ENCODE results near the gene FAM8A1. TPM values are rescaled to one million over a fixed set of nuclear protein-coding genes. Genes with fewer than 3 reads are reported as not detected.

FAM8A1 gene
- total and polyA plus RNA-seq, 9 of the 15 experiments (the other 6 are each of a cell fraction or from before 2014, with no cell fraction given), result 4.9 to 23.6 (median 14.2) TPM

- TF ChIP-seq, protein P1, sequence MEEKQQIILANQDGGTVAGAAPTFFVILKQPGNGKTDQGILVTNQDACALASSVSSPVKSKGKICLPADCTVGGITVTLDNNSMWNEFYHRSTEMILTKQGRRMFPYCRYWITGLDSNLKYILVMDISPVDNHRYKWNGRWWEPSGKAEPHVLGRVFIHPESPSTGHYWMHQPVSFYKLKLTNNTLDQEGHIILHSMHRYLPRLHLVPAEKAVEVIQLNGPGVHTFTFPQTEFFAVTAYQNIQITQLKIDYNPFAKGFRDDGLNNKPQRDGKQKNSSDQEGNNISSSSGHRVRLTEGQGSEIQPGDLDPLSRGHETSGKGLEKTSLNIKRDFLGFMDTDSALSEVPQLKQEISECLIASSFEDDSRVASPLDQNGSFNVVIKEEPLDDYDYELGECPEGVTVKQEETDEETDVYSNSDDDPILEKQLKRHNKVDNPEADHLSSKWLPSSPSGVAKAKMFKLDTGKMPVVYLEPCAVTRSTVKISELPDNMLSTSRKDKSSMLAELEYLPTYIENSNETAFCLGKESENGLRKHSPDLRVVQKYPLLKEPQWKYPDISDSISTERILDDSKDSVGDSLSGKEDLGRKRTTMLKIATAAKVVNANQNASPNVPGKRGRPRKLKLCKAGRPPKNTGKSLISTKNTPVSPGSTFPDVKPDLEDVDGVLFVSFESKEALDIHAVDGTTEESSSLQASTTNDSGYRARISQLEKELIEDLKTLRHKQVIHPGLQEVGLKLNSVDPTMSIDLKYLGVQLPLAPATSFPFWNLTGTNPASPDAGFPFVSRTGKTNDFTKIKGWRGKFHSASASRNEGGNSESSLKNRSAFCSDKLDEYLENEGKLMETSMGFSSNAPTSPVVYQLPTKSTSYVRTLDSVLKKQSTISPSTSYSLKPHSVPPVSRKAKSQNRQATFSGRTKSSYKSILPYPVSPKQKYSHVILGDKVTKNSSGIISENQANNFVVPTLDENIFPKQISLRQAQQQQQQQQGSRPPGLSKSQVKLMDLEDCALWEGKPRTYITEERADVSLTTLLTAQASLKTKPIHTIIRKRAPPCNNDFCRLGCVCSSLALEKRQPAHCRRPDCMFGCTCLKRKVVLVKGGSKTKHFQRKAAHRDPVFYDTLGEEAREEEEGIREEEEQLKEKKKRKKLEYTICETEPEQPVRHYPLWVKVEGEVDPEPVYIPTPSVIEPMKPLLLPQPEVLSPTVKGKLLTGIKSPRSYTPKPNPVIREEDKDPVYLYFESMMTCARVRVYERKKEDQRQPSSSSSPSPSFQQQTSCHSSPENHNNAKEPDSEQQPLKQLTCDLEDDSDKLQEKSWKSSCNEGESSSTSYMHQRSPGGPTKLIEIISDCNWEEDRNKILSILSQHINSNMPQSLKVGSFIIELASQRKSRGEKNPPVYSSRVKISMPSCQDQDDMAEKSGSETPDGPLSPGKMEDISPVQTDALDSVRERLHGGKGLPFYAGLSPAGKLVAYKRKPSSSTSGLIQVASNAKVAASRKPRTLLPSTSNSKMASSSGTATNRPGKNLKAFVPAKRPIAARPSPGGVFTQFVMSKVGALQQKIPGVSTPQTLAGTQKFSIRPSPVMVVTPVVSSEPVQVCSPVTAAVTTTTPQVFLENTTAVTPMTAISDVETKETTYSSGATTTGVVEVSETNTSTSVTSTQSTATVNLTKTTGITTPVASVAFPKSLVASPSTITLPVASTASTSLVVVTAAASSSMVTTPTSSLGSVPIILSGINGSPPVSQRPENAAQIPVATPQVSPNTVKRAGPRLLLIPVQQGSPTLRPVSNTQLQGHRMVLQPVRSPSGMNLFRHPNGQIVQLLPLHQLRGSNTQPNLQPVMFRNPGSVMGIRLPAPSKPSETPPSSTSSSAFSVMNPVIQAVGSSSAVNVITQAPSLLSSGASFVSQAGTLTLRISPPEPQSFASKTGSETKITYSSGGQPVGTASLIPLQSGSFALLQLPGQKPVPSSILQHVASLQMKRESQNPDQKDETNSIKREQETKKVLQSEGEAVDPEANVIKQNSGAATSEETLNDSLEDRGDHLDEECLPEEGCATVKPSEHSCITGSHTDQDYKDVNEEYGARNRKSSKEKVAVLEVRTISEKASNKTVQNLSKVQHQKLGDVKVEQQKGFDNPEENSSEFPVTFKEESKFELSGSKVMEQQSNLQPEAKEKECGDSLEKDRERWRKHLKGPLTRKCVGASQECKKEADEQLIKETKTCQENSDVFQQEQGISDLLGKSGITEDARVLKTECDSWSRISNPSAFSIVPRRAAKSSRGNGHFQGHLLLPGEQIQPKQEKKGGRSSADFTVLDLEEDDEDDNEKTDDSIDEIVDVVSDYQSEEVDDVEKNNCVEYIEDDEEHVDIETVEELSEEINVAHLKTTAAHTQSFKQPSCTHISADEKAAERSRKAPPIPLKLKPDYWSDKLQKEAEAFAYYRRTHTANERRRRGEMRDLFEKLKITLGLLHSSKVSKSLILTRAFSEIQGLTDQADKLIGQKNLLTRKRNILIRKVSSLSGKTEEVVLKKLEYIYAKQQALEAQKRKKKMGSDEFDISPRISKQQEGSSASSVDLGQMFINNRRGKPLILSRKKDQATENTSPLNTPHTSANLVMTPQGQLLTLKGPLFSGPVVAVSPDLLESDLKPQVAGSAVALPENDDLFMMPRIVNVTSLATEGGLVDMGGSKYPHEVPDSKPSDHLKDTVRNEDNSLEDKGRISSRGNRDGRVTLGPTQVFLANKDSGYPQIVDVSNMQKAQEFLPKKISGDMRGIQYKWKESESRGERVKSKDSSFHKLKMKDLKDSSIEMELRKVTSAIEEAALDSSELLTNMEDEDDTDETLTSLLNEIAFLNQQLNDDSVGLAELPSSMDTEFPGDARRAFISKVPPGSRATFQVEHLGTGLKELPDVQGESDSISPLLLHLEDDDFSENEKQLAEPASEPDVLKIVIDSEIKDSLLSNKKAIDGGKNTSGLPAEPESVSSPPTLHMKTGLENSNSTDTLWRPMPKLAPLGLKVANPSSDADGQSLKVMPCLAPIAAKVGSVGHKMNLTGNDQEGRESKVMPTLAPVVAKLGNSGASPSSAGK (IDR thresholded peaks at IDR 0.05), result no peak
- TF ChIP-seq TGIF2 (CRISPR knock-in tag; IDR thresholded peaks at IDR 0.05) (no peak), ZNF239 (CRISPR knock-in tag; IDR thresholded peaks at IDR 0.05) (no peak), PHF21A (IDR thresholded peaks at IDR 0.05; ENCODE audit: borderline replicate concordance, low read depth) (no peak), ELF4 (CRISPR knock-in tag; IDR thresholded peaks at IDR 0.05) (no peak), DDX20 (tag; IDR thresholded peaks at IDR 0.05; ENCODE audit: low read depth) (no peak), ASH1L (IDR thresholded peaks at IDR 0.05; ENCODE audit: borderline replicate concordance, low read depth, partially characterized antibody) (no peak), PML (IDR thresholded peaks at IDR 0.05; ENCODE audit: low read length) (peak; percentile 70)
- TF ChIP-seq, protein P2, sequence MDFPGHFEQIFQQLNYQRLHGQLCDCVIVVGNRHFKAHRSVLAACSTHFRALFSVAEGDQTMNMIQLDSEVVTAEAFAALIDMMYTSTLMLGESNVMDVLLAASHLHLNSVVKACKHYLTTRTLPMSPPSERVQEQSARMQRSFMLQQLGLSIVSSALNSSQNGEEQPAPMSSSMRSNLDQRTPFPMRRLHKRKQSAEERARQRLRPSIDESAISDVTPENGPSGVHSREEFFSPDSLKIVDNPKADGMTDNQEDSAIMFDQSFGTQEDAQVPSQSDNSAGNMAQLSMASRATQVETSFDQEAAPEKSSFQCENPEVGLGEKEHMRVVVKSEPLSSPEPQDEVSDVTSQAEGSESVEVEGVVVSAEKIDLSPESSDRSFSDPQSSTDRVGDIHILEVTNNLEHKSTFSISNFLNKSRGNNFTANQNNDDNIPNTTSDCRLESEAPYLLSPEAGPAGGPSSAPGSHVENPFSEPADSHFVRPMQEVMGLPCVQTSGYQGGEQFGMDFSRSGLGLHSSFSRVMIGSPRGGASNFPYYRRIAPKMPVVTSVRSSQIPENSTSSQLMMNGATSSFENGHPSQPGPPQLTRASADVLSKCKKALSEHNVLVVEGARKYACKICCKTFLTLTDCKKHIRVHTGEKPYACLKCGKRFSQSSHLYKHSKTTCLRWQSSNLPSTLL (IDR thresholded peaks at IDR 0.05), result no peak
These were observed at the start of gene FAM8A1 (continued) for GRCh38 chr6:17599877-17600526.

All from K562 (cell line).